NCI-H2171 treated with DMSO at 0.1 percent for 48 hours (cell line): Measurements from ENCODE around the gene UMAD1.
A peak's percentile ranks its signal among the peaks of the same experiment; 100 is the strongest.

Experiments
- DNase-seq: peaks from one replicate; lab custom pipeline; 2025; lab: John Stamatoyannopoulos, UW

Gene UMAD1

GRCh38 chr7:7921830-7922229, 281.3 kb downstream of the UMAD1 start:
- peak; percentile 22 for DNase-seq

DNA sequence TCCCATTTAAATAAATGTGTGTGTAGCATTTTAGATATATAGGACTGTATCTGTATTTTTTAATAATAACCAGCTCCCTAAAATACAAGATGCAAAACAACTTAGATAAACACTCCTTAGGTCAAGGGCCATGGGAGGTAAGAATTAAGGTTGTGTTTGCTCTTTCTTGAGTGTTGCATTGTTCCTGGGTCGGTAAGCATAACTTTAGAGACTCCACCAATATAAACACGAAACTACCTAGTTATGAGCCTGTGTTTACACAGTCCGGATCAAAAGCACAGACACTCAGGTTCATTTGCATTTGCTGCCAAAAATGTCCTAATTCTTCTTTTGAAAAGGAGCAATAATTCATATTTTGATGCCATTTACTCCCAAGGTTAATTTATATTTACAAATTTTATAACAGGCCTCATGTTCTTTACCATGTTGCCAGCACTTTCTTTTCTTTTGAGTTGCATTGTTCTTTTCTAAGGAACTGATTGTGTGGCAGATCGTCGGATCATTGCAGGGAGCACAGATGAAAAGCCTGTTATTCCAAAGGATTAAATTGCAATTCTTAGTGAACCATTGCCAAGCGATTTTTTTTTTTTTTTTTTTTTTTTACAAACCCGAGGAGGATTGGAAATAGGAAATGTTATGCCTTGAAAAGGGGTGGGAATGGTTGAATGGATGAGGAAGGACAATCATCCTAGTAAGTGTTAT, 282.3 kb downstream of the UMAD1 start:
- peak; percentile 83 for DNase-seq

- DNase-seq: no peak
Measured at GRCh38 chr7:7923818-7924217, 283.3 kb downstream of the UMAD1 start.

DNA sequence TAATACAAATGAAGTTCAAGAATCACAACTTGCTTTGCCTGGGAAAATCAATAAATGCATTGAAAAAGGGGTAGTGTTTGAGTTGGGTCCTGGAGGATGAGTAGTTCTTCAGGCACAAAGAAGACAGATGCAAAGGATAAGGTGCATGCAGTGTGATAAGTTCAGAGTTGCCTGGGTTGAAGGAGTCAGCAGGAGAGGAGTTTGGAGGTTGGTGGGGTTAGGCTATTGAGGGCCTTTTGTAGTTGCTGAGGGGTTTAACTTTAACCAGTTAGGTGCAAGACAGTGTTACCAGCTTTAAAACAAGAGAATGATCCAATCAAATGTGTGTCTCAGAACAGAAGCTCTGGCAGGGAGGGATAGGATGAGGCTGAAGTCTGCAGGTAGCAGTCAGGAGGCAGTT, 283.8 kb downstream of the UMAD1 start:
- DNase-seq: peak; percentile 21
